NCI-H345 treated with DMSO at 0.1 percent for 48 hours (cell line): Measurements from ENCODE around the gene GOPC.

Experiments used
- DNase-seq: peaks from one replicate; lab custom pipeline; 2025; ENCODE audit not compliant: unreplicated experiment; lab: John Stamatoyannopoulos, UW

Gene GOPC

DNA sequence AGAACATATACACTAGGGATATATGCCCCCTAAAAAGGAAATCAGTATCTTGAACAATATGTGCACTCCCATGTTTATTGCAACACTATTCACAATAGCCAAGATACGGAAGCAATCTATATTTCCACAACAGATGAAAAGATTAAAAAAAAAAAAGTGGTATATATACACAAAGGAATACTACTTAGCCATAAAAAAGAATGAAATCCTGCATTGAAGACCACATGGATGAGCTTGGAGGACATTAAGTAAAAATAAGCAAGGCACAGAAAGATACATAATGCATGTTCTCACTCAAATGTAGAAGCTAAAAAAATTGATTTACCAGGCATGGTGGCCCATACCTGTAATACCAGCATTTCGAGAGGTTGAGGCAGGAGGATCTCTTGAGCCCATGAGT, 4.6 kb downstream of the GOPC start:
- DNase-seq, result no peak

DNA sequence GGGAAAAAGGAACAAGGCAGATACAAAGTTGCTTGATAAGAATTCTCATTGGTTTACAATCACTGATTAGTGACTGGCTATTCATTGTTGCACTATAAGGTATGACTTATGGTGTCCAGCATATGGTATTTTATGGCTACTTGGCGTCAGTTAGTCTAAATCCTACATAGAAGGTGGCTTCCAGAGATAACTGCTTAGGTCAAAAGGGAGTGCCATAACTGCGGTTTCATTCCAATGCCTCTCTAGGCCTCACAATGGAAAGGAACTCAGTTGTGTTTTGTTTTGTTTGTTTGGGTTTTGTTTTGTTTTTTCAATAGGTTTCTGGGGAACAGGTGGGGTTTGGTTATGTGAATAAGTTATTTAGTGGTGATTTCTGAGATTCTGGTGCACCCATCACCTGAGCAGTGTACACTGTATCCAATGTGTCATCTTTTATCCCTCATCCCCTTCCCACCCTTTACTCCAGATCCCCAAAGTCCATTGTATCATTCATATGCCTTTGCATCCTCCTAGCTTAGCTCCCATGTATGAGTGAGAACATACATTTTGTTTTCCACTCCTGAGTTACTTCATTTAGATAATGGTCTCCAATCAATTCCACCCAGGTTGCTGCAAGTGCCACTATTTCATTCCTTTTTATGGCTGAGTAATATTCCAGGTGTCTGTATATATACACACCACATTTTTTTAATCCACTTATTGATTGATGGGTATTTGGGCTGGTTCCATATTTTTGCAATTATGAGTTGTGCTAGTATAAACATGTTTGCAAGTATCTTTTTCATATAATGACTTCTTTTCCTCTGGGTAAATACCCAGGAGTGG, 7.0 kb downstream of the GOPC start:
- no peak for DNase-seq

DNA sequence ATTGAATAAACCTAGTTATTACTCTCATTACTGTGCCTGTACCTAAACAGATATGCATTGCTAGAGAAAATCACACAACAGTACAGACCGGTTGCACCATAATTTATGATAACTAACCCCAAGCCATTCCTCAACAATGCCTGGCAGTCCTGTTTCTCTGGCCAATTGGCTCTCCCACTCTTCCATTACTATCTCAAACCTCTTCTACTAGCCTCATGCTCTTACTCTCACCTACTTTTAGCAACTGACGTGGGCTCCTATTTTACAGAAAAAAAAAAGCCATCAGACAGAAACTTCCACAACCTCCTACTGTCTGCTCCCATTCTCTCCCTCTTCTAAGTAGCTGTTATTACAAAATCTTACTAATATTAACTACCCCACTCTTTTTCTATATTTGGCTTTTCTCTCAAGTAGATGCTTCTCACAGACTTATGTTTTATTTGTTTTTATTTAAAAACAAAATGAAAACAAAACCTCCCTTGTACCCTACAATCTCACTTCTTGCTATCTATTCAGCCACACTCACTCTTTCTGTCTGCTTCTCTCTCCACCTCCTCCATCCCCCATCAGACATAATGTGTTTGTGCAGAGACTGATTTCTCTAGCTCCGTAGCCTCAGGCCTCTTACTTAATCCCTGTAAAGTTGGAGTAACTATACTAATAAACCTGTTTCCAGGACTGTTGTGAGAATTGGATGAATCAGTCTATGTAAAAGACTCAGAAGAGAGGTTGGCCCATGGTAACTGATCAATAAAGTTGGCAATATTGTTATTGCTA, 9.1 kb downstream of the GOPC start:
- no peak for DNase-seq

DNA sequence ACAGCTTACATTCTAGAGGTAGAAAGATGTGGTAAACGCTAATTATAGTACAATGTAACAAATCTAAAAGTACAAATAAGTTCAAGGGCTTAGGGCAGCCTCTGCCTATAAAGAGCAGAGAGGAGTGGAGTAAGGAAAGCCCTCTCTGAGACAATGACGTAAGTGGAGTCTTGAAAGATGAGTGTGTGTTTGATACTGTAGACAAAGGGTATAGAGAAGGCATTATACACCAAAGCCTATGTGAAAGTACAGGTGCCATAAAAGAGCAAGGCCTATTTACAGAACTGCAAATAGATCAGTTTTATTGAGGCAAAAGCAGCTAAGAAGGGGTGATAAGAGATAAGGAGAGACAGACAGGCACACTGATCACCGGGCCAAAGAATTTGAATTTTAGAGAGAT, 10.9 kb downstream of the GOPC start:
- no peak for DNase-seq

DNA sequence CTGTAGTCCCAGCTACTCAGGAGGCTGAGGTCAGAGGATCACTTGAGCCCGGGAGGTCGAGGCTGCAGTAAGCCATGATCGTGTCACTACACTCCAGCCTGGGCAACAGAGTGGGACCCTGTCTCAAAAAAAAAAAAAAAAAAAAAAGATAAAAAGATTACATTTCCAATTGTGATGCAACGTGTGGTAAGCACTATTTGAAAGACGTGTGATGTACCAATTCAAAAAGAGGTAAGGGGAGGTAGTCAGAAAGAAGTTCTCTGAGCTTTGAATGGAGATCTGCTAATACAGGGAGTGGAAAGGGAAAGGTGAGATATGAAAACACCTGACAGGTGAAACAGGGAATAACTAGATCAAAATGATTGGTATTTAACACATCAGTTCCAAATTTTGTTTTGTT, 11.9 kb downstream of the GOPC start:
- DNase-seq, result no peak

DNA sequence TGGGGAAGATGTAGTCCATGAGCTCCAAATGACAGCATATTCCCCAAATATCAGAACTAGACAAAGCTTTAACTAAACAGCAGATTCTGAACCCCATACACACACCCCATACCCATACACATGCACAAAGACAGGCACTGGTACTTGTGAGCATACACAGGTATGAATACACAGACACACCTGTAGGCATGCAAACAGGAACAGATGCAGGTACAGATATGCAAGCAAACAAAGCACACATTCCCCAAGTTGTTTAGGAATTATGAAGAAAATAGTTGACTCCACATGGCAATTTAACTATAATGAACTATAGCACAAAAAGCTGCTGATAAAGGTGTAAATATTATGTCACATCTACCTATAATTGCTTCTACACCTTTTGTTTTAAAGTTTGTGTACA, 16.7 kb downstream of the GOPC start:
- DNase-seq, result no peak

DNA sequence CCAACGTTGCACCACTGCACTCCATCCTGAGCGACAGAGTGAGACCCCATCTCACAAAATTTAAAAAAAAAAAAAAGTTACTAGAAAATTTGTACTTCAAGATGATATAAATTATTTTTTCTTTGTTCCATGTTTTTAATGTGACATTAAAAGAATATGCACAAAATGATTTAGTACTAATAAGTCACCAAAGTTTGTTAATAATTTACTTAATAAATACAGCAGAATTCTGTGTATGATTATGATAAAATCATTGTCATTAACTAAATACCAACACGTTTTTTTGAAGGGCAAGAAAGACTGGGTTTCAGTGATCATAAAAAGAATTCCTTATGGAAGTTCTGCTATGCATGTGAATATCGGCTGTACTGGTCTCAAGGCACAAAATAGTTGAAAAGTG, 28.1 kb downstream of the GOPC start:
- DNase-seq, result no peak

DNA sequence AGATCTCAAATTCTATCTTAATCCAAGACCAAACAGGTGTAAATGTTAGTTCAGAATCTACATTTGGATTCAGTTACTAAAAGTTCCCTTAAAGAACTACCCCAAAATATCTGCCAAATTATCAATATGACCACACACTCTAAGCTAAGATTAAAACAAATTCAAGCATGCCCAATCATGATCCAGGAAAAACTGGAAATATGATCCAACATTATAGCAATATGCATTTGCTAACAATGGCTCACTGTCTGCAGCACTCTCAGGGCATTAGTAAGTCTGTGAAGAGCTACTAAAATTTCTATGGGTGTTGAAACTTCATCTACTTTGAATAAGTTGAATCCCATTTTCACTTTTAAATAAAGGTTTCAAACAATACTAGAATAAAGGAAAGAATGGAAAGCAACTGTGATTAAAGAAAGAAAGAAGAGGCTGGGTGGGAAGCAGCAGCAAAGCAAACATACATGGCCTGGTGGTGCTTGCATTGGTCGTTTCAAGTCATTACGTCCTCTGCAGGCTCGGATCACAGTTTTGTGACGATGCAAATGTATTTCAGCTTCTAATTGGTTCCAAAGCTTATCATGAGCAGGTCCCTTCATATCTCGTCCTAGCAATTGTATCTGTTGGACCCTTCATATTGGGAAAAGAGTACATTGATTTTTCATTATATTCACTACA, 29.2 kb downstream of the GOPC start:
- no peak for DNase-seq

DNA sequence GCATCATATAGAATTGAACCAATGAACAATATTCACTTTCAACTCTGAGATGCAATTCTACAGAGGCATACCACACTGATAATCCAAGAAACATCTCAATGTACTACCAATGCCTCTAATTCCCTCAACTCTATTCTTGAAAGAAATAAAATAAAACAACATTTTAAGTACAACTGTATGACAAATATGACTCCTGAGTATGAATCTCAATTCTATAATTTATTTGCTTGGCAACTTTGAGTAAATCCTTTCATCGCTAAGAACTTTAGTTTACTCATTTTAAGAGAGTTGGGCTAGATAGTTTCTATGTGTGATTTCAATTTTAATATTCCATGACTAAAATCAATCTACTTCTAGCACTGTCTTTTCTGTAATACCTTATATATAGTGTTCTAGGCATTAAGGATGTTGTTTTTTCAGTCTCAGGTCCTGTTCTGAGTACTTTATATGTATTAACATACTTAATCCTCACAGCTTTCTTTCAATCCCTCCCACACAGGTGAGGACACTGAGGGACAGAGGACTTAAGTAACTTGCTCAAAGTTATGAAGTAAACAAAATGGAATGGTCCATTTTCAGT, 33.4 kb downstream of the GOPC start:
- DNase-seq, result no peak

DNA sequence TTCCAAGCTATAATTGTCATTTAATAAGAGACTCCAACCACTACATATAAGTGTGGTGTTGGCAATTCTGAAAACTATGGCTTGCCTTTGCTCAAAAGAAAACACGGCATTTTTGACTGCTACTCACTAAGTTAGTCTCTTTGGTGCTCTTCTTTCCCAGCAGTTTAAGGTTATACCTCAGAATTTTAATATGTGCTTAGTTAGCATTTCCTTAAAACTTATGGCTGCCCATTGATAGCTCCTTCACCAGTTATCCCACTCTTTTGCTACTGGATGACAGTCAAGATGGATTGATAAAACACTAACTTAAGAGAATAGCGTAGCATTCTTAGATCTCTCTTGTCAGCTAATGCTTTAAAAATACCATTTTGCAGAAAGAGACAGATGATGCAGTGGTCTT, 34.1 kb downstream of the GOPC start:
- DNase-seq, result no peak

DNA sequence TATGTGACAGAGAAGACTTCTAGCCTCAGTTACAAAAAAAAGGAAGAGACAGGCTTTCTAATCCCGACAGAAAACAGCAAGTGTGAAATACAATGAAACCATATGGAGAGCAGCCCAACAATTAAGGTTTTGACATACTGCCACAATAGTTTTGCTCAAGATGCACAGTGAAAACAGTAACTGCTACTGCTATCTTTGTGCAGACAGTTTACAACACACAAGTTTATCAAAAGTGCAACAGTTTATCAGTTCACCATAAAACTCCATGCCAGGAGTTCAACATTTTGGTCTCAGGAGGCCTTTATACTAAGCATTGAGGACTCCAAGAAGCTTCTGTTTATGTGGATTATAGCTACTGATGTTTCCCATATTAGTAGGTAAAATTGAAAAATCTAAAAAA, 37.6 kb downstream of the GOPC start:
- no peak for DNase-seq

DNA sequence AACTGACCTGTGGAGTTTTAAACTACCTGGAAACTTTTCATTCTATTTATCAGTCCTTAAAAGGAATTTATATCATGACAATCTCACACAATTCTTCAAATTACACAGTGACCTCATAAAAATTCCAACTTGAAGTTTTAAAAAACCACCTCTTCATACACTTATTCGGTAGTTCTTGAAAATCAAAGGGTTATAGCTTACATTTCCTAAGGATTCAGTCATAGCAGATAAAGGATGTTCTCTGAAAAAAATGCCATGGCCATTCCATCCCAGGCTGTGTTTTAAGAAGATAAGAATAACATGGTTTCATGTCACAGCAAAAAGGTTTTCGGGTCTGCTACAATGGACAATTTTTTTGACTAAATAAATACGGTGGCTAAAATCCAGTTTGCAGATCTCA, 41.2 kb downstream of the GOPC start:
- no peak for DNase-seq

DNA sequence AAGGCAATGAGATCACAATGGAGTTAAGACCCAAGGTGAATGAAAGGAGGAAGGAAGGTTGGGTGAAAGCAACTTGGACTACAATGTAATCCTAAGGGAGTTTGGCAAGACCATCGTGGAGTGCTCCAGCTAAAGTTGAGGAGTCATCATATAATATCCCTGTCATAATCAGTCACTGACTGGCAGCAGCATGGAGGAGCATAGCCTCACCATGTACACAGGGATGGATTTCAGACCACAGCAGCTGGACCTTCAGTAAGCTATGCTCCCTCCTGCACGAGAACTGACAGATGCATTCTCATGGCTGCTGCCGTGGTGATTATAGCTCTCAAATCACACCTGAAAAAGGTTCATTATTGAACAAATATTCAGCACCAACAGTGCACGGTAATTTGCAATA, 43.0 kb downstream of the GOPC start:
- DNase-seq, result no peak

DNA sequence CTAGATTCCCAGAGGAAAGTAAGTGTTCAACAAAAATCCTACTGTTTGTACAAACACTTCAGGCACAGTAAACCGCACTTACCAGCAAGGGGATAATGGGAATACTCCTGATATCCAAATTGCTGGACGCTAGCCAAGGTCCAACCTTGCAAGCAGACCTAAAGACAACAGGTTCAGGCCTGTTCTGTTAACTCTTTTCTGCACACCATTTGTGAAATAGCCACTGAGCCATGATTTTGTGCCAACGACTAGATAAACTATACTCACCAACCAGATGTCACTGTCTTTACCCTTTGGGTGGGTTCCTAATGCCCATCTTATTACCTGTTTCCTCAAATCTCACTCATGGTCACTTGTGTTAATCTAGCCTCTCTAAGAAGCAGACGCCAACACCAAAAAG, 43.5 kb downstream of the GOPC start:
- no peak for DNase-seq

DNA sequence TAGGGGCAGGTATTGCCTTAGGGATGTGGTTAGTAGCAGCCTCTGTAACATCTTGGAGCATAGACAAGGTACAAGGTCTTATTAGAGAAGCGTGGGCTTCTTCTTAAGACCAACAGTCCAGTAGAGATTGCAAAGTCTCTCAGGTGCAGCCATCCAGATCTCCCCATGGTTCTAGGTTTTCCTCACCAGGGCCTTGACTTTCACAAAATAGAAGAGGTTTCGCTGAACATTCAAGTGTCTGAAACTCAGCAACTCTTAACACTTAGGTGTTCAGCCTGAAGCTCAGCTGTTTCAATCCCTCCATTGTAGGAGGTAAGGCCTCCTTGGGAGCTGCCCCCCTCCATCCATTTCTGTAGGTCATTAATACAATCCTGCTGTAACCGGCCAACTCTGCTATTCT, 44.4 kb downstream of the GOPC start:
- no peak for DNase-seq

DNA sequence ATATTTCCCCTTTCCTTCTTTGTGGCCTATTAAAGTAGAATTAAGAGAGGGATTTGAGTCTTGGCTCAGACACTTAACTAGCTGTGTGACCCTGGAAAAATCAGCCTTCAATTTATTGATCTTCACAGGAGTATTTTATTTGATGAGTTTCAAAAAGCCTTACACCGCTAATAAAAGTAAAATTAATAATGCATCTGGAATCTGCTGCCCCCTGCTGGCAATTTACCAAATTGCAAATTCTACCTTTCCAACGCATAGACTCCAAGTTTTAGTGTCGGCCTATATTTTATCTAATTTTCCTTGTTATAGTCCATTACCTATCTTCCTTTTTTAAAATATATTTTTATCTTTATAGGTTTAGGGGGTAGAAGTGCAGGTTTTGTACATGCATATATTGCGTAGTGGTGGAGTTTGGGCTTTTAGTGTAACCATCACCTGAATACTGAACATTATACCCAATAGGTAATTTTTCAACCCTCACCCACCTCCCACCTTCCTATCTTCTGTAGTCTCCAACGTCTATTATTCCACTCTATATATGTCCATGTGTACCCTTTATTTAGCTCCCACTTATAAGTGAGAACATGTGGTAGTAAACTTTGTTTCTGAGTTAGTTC, 46.3 kb downstream of the GOPC start:
- DNase-seq, result peak; percentile 8

DNA sequence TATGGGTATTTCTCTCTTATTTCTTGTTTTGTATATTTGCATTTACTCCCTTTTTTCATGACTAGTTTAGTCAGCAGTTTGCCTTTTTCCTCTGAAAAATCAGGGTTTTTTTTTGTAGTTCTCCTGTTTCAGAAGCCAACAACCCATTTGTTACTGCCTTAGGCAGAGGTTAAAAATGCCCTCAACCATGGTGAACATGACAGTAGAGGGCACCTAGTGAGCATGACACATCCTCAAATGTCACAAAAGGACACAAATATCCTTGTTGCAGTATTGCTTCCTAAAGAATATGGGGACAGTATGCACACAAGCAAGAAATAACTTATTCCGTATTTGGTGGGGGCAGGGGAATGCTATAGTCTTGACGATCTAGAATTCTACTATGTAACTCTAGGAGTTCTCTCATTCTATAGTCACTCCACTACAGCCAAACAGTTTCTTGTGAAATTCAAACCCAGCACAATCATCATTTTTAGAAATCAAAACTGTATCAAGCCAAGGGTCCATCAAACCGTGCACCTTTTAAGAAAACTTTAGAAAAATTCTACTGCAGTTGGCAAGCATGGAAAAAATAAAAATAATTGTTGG, 47.0 kb downstream of the GOPC start:
- no peak for DNase-seq

DNA sequence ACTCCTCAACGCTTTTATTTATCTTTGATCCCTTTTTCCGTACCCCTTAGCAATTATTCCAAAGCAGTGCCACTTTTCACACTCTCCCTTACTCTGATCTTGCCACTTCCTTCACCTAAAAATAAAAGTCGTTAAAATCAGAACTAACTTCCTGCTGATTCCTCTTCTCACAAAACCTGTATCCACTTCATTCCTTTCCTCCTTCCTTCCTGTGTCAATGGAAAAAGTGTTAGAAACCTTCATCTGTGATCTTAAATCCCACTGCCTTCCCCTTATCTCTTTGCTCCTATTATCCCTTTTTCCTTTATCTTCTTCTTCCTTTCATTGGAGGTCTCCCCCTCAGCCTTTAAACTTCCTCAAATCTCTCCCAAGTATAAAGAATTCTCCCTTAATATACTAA, 49.2 kb downstream of the GOPC start:
- DNase-seq, result no peak

DNA sequence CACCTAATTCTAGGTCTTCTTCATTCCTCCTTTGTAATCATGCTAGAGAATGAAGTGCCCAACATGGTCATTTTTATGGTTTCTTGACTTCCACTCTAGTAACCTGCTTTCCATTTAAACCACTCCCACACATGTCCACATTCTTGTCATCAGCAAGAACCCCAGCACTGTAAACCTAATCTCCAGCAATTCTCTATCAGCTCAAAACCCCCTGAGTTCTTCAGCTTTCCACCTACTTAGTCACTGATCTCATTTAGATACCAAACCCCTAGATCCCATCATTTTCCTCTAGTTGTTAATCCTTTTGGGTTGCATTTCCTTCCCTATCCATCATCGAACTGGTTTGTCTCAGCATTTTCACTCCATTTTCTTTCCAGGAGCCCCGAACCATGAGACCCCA, 49.7 kb downstream of the GOPC start:
- DNase-seq, result no peak

DNA sequence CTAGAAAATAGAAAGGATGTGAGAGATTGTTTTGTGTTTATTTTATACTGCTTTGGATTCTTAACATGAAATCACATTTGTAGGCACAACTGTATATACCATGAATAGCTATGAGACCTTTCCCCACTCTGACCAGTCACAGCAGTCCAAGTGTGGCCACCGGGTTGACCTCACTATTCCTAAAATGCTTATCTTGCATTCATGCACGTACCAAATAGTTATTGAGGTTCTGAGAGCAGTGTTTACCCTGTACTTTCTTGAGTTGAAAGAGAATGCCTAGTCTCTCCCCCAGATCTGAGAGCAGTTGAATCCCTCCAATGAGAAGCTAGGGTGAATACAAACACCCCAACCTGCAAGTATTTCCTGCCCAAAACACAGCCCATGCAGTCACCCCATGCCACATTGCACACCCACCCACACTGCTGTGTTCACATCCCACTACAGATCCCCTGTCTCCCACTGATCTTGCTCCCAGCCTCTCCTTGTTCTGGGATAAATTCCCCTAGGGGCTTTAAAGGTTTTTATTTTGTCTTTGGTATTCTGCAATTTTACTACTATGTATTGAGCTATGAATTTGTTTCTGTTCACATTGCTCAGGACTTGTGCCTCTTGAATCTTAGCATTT, 51.6 kb downstream of the GOPC start:
- DNase-seq, result no peak
